SK-N-SH (cell line): ENCODE measurements around the gene CHAC1. TPM values are rescaled to one million over a fixed set of nuclear protein-coding genes. Genes with fewer than 3 reads are reported as not detected.
A peak's percentile ranks its signal among the peaks of the same experiment; 100 is the strongest.

Experiments used
- CTCF ChIA-PET: fragments of 300-600, 350-600 bp; formaldehyde crosslinking; extraction: SDS; loops from one replicate; lab custom pipeline; 2021; lab: Yijun Ruan, JAX
- POLR2A ChIA-PET: fragments of 350-600 bp; sonication (Branson Sonifier 250); formaldehyde crosslinking; extraction: SDS; loops from one replicate; lab custom pipeline; 2020; ENCODE audit warnings: antibody characterized with exemption, inconsistent platforms; lab: Yijun Ruan, JAX
- DNase-seq: peaks from one replicate; pipeline ENCODE4 v3.0.0; 2012
- H2AFZ ChIP-seq: fragments of 200-600 bp; sonication (generic); 2 replicates; pipeline ENCODE4 v1.8.1; 2016; ENCODE audit warnings: antibody characterized with exemption, mild to moderate bottlenecking, low read depth
- H3F3A ChIP-seq: fragments of 200-600 bp; sonication (generic); replicated peaks from 2 replicates; pipeline ENCODE3; 2016; ENCODE audit warnings: antibody characterized with exemption, mild to moderate bottlenecking; ENCODE audit not compliant: insufficient read depth
- H3K27ac ChIP-seq, 2 experiments: fragments of 200-500 bp in 1 of 2; fragments of 200-600 bp in 1 of 2; sonication (Bioruptor generic) in 1 of 2; sonication (generic), shearing (Covaris generic) in 1 of 2; 2 replicates each; pipeline versions ENCODE4 v1.5.1 to v1.6.1; 2014 to 2016; ENCODE audit warnings: low read depth in 2 of 2, inconsistent platforms in 1 of 2, low read length in 1 of 2, mild to moderate bottlenecking in 1 of 2, mixed read lengths in 1 of 2
- H3K27me3 ChIP-seq: fragments of 200-600 bp; sonication (generic), shearing (Covaris generic); 2 replicates; pipeline ENCODE4 v1.6.1; 2016; ENCODE audit warnings: mixed run types; ENCODE audit not compliant: insufficient read depth
- H3K36me3 ChIP-seq, 2 experiments: fragments of 200-500 bp in 1 of 2; fragments of 200-600 bp in 1 of 2; sonication (Bioruptor generic) in 1 of 2; sonication (generic) in 1 of 2; replicated peaks in 1 of 2; 2 replicates each; pipeline versions ENCODE3 to v1.5.1; 2014 to 2016; ENCODE audit warnings: low read length in 1 of 2, mild to moderate bottlenecking in 1 of 2; ENCODE audit not compliant: insufficient read depth in 2 of 2, control insufficient read depth in 1 of 2
- H3K4me1 ChIP-seq, 2 experiments: fragments of 200-500 bp in 1 of 2; fragments of 200-600 bp in 1 of 2; sonication (Bioruptor generic) in 1 of 2; sonication (generic), shearing (Covaris generic) in 1 of 2; 2 replicates each; pipeline versions ENCODE4 v1.5.1 to v1.6.1; 2014 to 2016; ENCODE audit warnings: low read depth in 1 of 2, low read length in 1 of 2, mixed run types in 1 of 2; ENCODE audit not compliant: insufficient read depth in 2 of 2, control insufficient read depth in 1 of 2
- H3K4me2 ChIP-seq: fragments of 200-600 bp; sonication (generic), shearing (Covaris generic); 2 replicates; pipeline ENCODE4 v1.6.1; 2017; ENCODE audit warnings: mixed run types
- H3K4me3 ChIP-seq, 2 experiments: fragments of 200-500 bp in 1 of 2; fragments of 200-600 bp in 1 of 2; sonication (Bioruptor generic) in 1 of 2; sonication (generic), shearing (Covaris generic) in 1 of 2; 2 replicates each; pipeline versions ENCODE4 v1.5.1 to v1.8.1; 2014 to 2016; ENCODE audit warnings: low read depth in 2 of 2, inconsistent platforms in 1 of 2, low read length in 1 of 2, mild to moderate bottlenecking in 1 of 2, mixed read lengths in 1 of 2, moderate library complexity in 1 of 2
- H3K79me2 ChIP-seq: fragments of 200-600 bp; sonication (generic); 2 replicates; pipeline ENCODE4 v1.8.1; 2017; ENCODE audit warnings: mild to moderate bottlenecking; ENCODE audit not compliant: insufficient read depth
- H3K9ac ChIP-seq: fragments of 200-600 bp; sonication (generic); 2 replicates; pipeline ENCODE4 v1.6.1; 2017; ENCODE audit warnings: mixed run types
- H3K9me2 ChIP-seq: fragments of 200-600 bp; sonication (generic); 2 replicates; pipeline ENCODE4 v1.6.1; 2017; ENCODE audit warnings: mixed run types
- H3K9me3 ChIP-seq: fragments of 200-600 bp; sonication (generic); 2 replicates; pipeline ENCODE4 v1.6.1; 2017; ENCODE audit warnings: mixed run types, mild to moderate bottlenecking, moderate library complexity
- H4K20me1 ChIP-seq: fragments of 200-600 bp; sonication (generic); 2 replicates; pipeline ENCODE4 v1.6.1; 2017; ENCODE audit warnings: mild to moderate bottlenecking, mixed run types; ENCODE audit not compliant: insufficient read depth
- MXI1 ChIP-seq: IDR thresholded peaks from 2 replicates; pipeline ENCODE4 v1.6.1; 2012; ENCODE audit warnings: mild to moderate bottlenecking, low read depth, low read length, improper control_type of control experiment
- RAD21 ChIP-seq: IDR thresholded peaks from 2 replicates; pipeline ENCODE4 v1.6.1; 2012; ENCODE audit warnings: mild to moderate bottlenecking, low read length
- SIN3A ChIP-seq: IDR thresholded peaks from 2 replicates; pipeline ENCODE4 v1.6.1; 2012; ENCODE audit warnings: low read depth, mild to moderate bottlenecking, low read length, moderate library complexity, borderline replicate concordance
- SMC3 ChIP-seq: IDR thresholded peaks from 2 replicates; pipeline ENCODE4 v1.6.1; 2012; ENCODE audit warnings: low read depth, low read length, improper control_type of control experiment
- TCF12 ChIP-seq: IDR thresholded peaks from 2 replicates; pipeline ENCODE4 v1.4.0; 2012
- TEAD4 ChIP-seq: IDR thresholded peaks from 2 replicates; pipeline ENCODE4 v1.4.0; 2012; ENCODE audit warnings: mild to moderate bottlenecking, borderline replicate concordance; ENCODE audit not compliant: insufficient read depth
- WGBS: methylation state at CpG from one replicate; pipeline ENCODE4 v1.1.6; 2017; ENCODE audit warnings: low lambda C conversion rate; 5-methylcytosine and 5-hydroxymethylcytosine counted together
- polyA plus RNA-seq, 3 experiments: library from polyadenylated mRNA; depleted of rRNA; stranded (reverse); fragments of >200 nt; gene quantifications; 2 replicates each; pipeline ENCODE4 v1.2.3, GENCODE V29; 2012
- TF ChIP-seq, protein P1 (sequence below): fragments of 150-350 bp; IDR thresholded peaks from 2 replicates; pipeline ENCODE4 v1.6.1; 2016; ENCODE audit warnings: mild to moderate bottlenecking, low read depth, low read length
- TF ChIP-seq, protein P2 (sequence below): fragments of 200-600 bp; sonication (generic); IDR thresholded peaks from 2 replicates; pipeline ENCODE4 v1.6.1; 2017; ENCODE audit warnings: antibody characterized with exemption, mild to moderate bottlenecking, moderate library complexity
- TF ChIP-seq, protein P3 (sequence below): IDR thresholded peaks from 2 replicates; pipeline ENCODE4 v1.4.0; 2012; ENCODE audit warnings: low read depth
- TF ChIP-seq, protein P4 (sequence below): IDR thresholded peaks from 2 replicates; pipeline ENCODE4 v1.6.1; 2012; ENCODE audit warnings: mild to moderate bottlenecking, low read depth, low read length, moderate library complexity

The CHAC1 gene
- polyA plus RNA-seq, 1 of the 3 experiments (the other 2 are of a cell fraction) = 9.3 TPM

- H3K9me2 ChIP-seq = no peaks in the 10 kb centered on the region
- CTCF ChIA-PET = interaction anchor here (33.6 kb wide), 1 partner anchor 35 kb away, joined by 675 read pairs; the partner anchor contains the start of gene VPS18
- DNase-seq = no peak
Observed at GRCh38 chr15:40936709-40937666, 16.3 kb upstream of the CHAC1 start.

DNA sequence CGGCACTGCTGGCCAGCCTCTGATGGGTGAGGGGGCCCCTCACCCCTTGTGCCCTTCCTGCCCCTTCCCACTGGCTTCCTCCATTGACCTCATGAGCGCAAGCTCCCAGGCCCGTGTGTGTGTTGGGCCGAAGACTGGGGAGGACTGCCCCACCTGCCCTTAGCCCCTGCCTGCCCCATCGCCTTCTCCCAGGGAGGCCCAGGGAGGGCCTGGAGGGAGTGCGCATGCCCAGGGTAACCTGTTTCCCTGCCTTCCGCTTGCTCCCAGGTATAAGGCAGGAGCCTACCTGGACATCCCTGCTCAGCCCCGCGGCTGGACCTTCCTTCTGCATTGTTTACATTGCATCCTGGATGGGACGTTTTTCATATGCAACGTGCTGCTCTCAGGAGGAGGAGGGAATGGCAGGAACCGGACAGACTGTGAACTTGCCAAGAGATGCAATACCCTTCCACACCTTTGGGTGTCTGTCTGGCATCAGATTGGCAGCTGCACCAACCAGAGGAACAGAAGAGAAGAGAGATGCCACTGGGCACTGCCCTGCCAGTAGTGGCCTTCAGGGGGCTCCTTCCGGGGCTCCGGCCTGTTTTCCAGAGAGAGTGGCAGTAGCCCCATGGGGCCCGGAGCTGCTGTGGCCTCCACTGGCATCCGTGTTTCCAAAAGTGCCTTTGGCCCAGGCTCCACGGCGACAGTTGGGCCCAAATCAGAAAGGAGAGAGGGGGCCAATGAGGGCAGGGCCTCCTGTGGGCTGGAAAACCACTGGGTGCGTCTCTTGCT, 15.3 kb upstream of the CHAC1 start:
- Histone ChIP-seq H3K4me3 (no peak overlapping the region), H3F3A (peaks cover 16% of the 10 kb centered on the region), H3K9me2 (no peaks in the 10 kb centered on the region), H3K27me3 (no peaks in the 10 kb centered on the region), H3K79me2 (no peaks in the 10 kb centered on the region), H3K9ac (no peak overlapping the region), H4K20me1 (no peaks in the 10 kb centered on the region), H3K4me1 (peaks cover 7 to 26% of the 10 kb centered on the region in 2 experiments; a peak in 2 of 4 replicates), H2AFZ (no peak overlapping the region), H3K36me3 (no peaks in the 10 kb centered on the region), H3K27ac (no peak overlapping the region), H3K9me3 (no peaks in the 10 kb centered on the region), H3K4me2 (no peak overlapping the region)
- CTCF ChIA-PET = interaction anchor here (0.8 to 33.6 kb wide), 8 partner anchors 9 to 324 kb away, joined by 3 to 675 read pairs (median 4); partner anchors contain the start of genes DLL4 and VPS18
- DNase-seq = peak; percentile 75
- POLR2A ChIA-PET = no interaction called here
- 87% methylated on average over 15 of the region's 19 CpGs for WGBS
- peak; percentile 44; the same call in 1 of the 2 replicates for TF ChIP-seq SMC3
- TF ChIP-seq, protein P1, sequence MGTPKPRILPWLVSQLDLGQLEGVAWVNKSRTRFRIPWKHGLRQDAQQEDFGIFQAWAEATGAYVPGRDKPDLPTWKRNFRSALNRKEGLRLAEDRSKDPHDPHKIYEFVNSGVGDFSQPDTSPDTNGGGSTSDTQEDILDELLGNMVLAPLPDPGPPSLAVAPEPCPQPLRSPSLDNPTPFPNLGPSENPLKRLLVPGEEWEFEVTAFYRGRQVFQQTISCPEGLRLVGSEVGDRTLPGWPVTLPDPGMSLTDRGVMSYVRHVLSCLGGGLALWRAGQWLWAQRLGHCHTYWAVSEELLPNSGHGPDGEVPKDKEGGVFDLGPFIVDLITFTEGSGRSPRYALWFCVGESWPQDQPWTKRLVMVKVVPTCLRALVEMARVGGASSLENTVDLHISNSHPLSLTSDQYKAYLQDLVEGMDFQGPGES = no peak
- TF ChIP-seq, protein P2, sequence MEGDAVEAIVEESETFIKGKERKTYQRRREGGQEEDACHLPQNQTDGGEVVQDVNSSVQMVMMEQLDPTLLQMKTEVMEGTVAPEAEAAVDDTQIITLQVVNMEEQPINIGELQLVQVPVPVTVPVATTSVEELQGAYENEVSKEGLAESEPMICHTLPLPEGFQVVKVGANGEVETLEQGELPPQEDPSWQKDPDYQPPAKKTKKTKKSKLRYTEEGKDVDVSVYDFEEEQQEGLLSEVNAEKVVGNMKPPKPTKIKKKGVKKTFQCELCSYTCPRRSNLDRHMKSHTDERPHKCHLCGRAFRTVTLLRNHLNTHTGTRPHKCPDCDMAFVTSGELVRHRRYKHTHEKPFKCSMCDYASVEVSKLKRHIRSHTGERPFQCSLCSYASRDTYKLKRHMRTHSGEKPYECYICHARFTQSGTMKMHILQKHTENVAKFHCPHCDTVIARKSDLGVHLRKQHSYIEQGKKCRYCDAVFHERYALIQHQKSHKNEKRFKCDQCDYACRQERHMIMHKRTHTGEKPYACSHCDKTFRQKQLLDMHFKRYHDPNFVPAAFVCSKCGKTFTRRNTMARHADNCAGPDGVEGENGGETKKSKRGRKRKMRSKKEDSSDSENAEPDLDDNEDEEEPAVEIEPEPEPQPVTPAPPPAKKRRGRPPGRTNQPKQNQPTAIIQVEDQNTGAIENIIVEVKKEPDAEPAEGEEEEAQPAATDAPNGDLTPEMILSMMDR = peak; percentile 57
- TF ChIP-seq RAD21 = peak; percentile 63
- TF ChIP-seq, protein P3, sequence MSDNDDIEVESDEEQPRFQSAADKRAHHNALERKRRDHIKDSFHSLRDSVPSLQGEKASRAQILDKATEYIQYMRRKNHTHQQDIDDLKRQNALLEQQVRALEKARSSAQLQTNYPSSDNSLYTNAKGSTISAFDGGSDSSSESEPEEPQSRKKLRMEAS = no peak

More at GRCh38 chr15:40936709-40937666, 16.3 kb upstream of the CHAC1 start:
- Histone ChIP-seq H3K9me3 (no peaks in the 10 kb centered on the region), H3K4me3 (no peak overlapping the region), H3K4me2 (no peak overlapping the region), H3K9ac (no peak overlapping the region), H4K20me1 (no peaks in the 10 kb centered on the region), H3F3A (peaks cover 14% of the 10 kb centered on the region), H3K36me3 (no peaks in the 10 kb centered on the region), H3K27me3 (no peaks in the 10 kb centered on the region), H3K27ac (no peak overlapping the region), H3K4me1 (peaks cover under 1 to 16% of the 10 kb centered on the region in 2 experiments; a peak in 1 of 4 replicates), H3K79me2 (no peaks in the 10 kb centered on the region), H2AFZ (no peak overlapping the region)
- no peak for TF ChIP-seq TEAD4
- no peak for TF ChIP-seq TCF12
- TF ChIP-seq SIN3A = no peak
- TF ChIP-seq MXI1 = no peak
- TF ChIP-seq, protein P4, sequence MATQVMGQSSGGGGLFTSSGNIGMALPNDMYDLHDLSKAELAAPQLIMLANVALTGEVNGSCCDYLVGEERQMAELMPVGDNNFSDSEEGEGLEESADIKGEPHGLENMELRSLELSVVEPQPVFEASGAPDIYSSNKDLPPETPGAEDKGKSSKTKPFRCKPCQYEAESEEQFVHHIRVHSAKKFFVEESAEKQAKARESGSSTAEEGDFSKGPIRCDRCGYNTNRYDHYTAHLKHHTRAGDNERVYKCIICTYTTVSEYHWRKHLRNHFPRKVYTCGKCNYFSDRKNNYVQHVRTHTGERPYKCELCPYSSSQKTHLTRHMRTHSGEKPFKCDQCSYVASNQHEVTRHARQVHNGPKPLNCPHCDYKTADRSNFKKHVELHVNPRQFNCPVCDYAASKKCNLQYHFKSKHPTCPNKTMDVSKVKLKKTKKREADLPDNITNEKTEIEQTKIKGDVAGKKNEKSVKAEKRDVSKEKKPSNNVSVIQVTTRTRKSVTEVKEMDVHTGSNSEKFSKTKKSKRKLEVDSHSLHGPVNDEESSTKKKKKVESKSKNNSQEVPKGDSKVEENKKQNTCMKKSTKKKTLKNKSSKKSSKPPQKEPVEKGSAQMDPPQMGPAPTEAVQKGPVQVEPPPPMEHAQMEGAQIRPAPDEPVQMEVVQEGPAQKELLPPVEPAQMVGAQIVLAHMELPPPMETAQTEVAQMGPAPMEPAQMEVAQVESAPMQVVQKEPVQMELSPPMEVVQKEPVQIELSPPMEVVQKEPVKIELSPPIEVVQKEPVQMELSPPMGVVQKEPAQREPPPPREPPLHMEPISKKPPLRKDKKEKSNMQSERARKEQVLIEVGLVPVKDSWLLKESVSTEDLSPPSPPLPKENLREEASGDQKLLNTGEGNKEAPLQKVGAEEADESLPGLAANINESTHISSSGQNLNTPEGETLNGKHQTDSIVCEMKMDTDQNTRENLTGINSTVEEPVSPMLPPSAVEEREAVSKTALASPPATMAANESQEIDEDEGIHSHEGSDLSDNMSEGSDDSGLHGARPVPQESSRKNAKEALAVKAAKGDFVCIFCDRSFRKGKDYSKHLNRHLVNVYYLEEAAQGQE = no peak
- 78% methylated on average over 11 of the region's 15 CpGs for WGBS
- POLR2A ChIA-PET = no interaction called here
